Lower leg skin (tissue), 3 donors: ENCODE data around the gene NCBP3.

Experiments
- CTCF ChIP-seq, 3 donors: fragments of 450-650 bp; IDR thresholded peaks; one replicate each; pipeline ENCODE4 v1.5.1; 2016; ENCODE audit warnings: antibody characterized with exemption in 3 of 3, mild to moderate bottlenecking in 3 of 3, moderate library complexity in 2 of 3
- POLR2A ChIP-seq, 2 donors: fragments of 450-650 bp; IDR thresholded peaks; one replicate each; pipeline ENCODE4 v1.6.1; 2016 to 2017; ENCODE audit warnings: antibody characterized with exemption in 2 of 2, mild to moderate bottlenecking in 1 of 2, moderate library complexity in 1 of 2

- TF ChIP-seq CTCF (IDR thresholded peaks at IDR 0.05) (no peak), POLR2A (IDR thresholded peaks at IDR 0.05) (no peak)
Observed at GRCh38 chr17:3873862-3874261, 27.8 kb upstream of the NCBP3 start.
